NCI-H510A treated with DMSO at 0.1 percent for 48 hours (cell line): ENCODE data around the gene ELAC2.

Experiments used
- DNase-seq: peaks from one replicate; lab custom pipeline; 2025; lab: John Stamatoyannopoulos, UW

The ELAC2 gene

GRCh38 chr17:12955521-12955920 lies 62.3 kb downstream of the ELAC2 start:
- no peak for DNase-seq

- DNase-seq, result no peak
These were observed 64.7 kb downstream of the ELAC2 start for GRCh38 chr17:12953156-12953555.

GRCh38 chr17:12952012-12952411 lies 65.8 kb downstream of the ELAC2 start:
- DNase-seq, result no peak

DNA sequence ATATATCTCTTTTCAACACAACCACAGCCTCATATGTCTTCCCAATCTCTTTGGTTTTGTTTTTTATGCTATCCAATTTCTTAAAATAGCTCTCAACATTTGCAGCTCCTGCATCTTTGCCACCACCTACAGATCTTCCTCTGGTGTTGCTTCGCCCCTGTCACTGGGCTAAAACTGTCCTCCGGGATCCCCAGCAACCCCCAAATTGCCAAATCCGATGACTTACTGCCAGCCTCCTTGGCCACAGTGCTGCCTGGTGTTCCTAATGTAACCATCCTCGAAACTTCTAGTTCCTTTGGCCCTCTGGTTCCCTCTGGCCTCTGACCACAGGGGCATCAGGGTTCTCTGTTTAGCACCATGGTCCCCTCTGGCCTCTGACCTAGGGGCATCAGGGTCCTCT lies 70.8 kb downstream of the ELAC2 start:
- DNase-seq, result no peak
